Muscle of arm (tissue), 12 donors: ENCODE results near the gene MT4. TPM values are rescaled to one million over a fixed set of nuclear protein-coding genes. Genes with fewer than 3 reads are reported as not detected.
A peak's percentile ranks its signal among the peaks of the same experiment; 100 is the strongest.
"Not testable (repeated sequence)": the region's sequence is repeated elsewhere in the genome, so short reads cannot be mapped to it uniquely, and the experiment has no call there.

Source experiments
- DNase-seq: peaks from one replicate; pipeline ENCODE4 v3.0.0-alpha.2; 2013
- polyA plus RNA-seq, 12 donors: library from polyadenylated mRNA; unstranded; fragments of 120-200 nt; gene quantifications; one replicate each; pipeline ENCODE4 v1.2.1, GENCODE V29; 2013; ENCODE audit not compliant: insufficient read length in 12 of 12

The MT4 gene
- polyA plus RNA-seq, 12 donors: not detected

- DNase-seq: no peak
These were observed 6.7 kb upstream of the MT4 start for GRCh38 chr16:56558024-56558747.

- no peak for DNase-seq
These were observed 5.8 kb upstream of the MT4 start for GRCh38 chr16:56559109-56559508.

GRCh38 chr16:56560447-56560846, 4.4 kb upstream of the MT4 start:
- DNase-seq: no peak

- no peak for DNase-seq
These were observed 3.7 kb upstream of the MT4 start for GRCh38 chr16:56561126-56561525.

GRCh38 chr16:56569971-56570370, 5.1 kb downstream of the MT4 start:
- DNase-seq: no peak

- DNase-seq: no peak
These were observed 6.7 kb downstream of the MT4 start for GRCh38 chr16:56571525-56571924.

GRCh38 chr16:56574625-56575024, 9.8 kb downstream of the MT4 start:
- no peak for DNase-seq

- peak; percentile 27 for DNase-seq
These were observed 11.9 kb downstream of the MT4 start for GRCh38 chr16:56576585-56577299.

- no peak for DNase-seq
These were observed 12.4 kb downstream of the MT4 start for GRCh38 chr16:56577300-56577625.

GRCh38 chr16:56580391-56581048, 15.6 kb downstream of the MT4 start:
- DNase-seq: no peak

GRCh38 chr16:56582911-56583310, 18.0 kb downstream of the MT4 start:
- not testable (repeated sequence) for DNase-seq

GRCh38 chr16:56583351-56584168, 18.7 kb downstream of the MT4 start:
- DNase-seq: no peak

GRCh38 chr16:56584276-56584675, 19.4 kb downstream of the MT4 start:
- DNase-seq: no peak

- DNase-seq: no peak
These were observed 23.9 kb downstream of the MT4 start for GRCh38 chr16:56588781-56589140.

GRCh38 chr16:56589141-56590039, 24.5 kb downstream of the MT4 start, which contains the start of gene MT3:
Gene MT3 (plus strand): TSS chr16:56589528. CDS start chr16:56589591, 63 bp downstream.
- no peak for DNase-seq

GRCh38 chr16:56591377-56592060, 26.6 kb downstream of the MT4 start:
- DNase-seq: no peak

- DNase-seq: no peak
These were observed 28.9 kb downstream of the MT4 start for GRCh38 chr16:56593573-56594291.

GRCh38 chr16:56594292-56594619, 29.4 kb downstream of the MT4 start:
- DNase-seq: no peak

- peak; percentile 13 for DNase-seq
These were observed 35.6 kb downstream of the MT4 start for GRCh38 chr16:56600398-56600999.
